CD4-positive, alpha-beta T cell (primary cell): ENCODE data around the gene SRGAP1. TPM values are rescaled to one million over a fixed set of nuclear protein-coding genes. Genes with fewer than 3 reads are reported as not detected.
A peak's percentile ranks its signal among the peaks of the same experiment; 100 is the strongest.

Experiments used
- ATAC-seq: fragments of 200-7000 bp; cut with Tn5 transposase; one replicate; pipeline ENCODE4 v1.10.0; 2022; ENCODE audit warnings: mild to moderate bottlenecking; ENCODE audit not compliant: poor library complexity
- CTCF ChIA-PET: fragments of 350-600 bp; sonication (Branson Sonifier 250); formaldehyde crosslinking; loops from one replicate; lab custom pipeline; 2021; ENCODE audit warnings: antibody characterized with exemption, inconsistent platforms; lab: Charles Lee
- POLR2A ChIA-PET: fragments of 350-600 bp; sonication (Branson Sonifier 250); formaldehyde crosslinking; loops from one replicate; lab custom pipeline; 2021; ENCODE audit warnings: antibody characterized with exemption, inconsistent platforms; lab: Charles Lee
- DNase-seq, 14 experiments: peaks; one replicate each; pipeline ENCODE4 v3.0.0-alpha.2; 2013 to 2020; ENCODE audit warnings: mixed read lengths in 2 of 14
- H3K27ac ChIP-seq, 2 donors: one replicate each; pipeline versions ENCODE4 v1.5.1 to v1.7.0; 2013; ENCODE audit warnings: low read length in 2 of 2, low read depth in 1 of 2, mild to moderate bottlenecking in 1 of 2
- H3K27me3 ChIP-seq, 2 experiments: 1 replicate in 1 of 2; 2 replicates in 1 of 2; pipeline versions ENCODE4 v1.6.1 to v1.7.0; 2013; ENCODE audit warnings: low read length in 2 of 2, control low read depth in 1 of 2, mild to moderate bottlenecking in 1 of 2, moderate library complexity in 1 of 2; ENCODE audit not compliant: insufficient read depth in 2 of 2, control insufficient read depth in 1 of 2
- H3K36me3 ChIP-seq: one replicate; pipeline ENCODE4 v1.6.1; 2013; ENCODE audit warnings: low read length, control low read depth; ENCODE audit not compliant: insufficient read depth
- H3K4me1 ChIP-seq: one replicate; pipeline ENCODE4 v1.6.1; 2013; ENCODE audit warnings: low read length, control low read depth; ENCODE audit not compliant: insufficient read depth
- H3K4me3 ChIP-seq: one replicate; pipeline ENCODE4 v1.5.1; 2013; ENCODE audit warnings: mild to moderate bottlenecking, low read length, moderate library complexity
- H3K9me3 ChIP-seq, 2 experiments: 1 replicate in 1 of 2; 2 replicates in 1 of 2; pipeline versions ENCODE4 v1.6.1 to v1.7.0; 2013; ENCODE audit warnings: low read length in 2 of 2, mild to moderate bottlenecking in 2 of 2, control low read depth in 1 of 2, moderate library complexity in 1 of 2; ENCODE audit not compliant: control insufficient read depth in 1 of 2, insufficient read depth in 1 of 2
- H3K27ac Mint-ChIP-seq: one replicate; pipeline ENCODE4 v1.8.0; 2020; ENCODE audit warnings: mixed read lengths
- H3K27me3 Mint-ChIP-seq: one replicate; pipeline ENCODE4 v1.8.0; 2021; ENCODE audit warnings: mixed read lengths
- H3K36me3 Mint-ChIP-seq: one replicate; pipeline ENCODE4 v1.8.0; 2021; ENCODE audit warnings: low read depth, mixed read lengths
- H3K4me1 Mint-ChIP-seq: one replicate; pipeline ENCODE4 v1.8.0; 2021; ENCODE audit warnings: low read depth, mixed read lengths
- H3K4me3 Mint-ChIP-seq: one replicate; pipeline ENCODE4 v1.8.0; 2020; ENCODE audit warnings: mild to moderate bottlenecking, mixed read lengths
- H3K9me3 Mint-ChIP-seq: one replicate; pipeline ENCODE4 v1.8.0; 2020; ENCODE audit warnings: mixed read lengths
- CTCF ChIP-seq: fragments of 200-600 bp; IDR thresholded peaks from one replicate; pipeline ENCODE4 v1.8.0; 2022; ENCODE audit warnings: antibody characterized with exemption, mild to moderate bottlenecking
- intact Hi-C, 2 experiments: fragments of 100-400 bp; cut with DNase I in 1 of 2; cut with micrococcal nuclease in 1 of 2; formaldehyde crosslinking; loops; one replicate each; pipeline versions ENCODE4 v1.15.1 to v1.9.0; 2023 to 2025; cut with DNase I, micrococcal nuclease
- total RNA-seq, 174 experiments: library from RNA in 2 of 174; stranded (reverse) in 2 of 174; gene quantifications; one replicate each; pipeline ENCODE4 v1.2.3 and lab custom pipeline; 2021 to 2026

Gene SRGAP1
- total RNA-seq, 2 experiments from 2014 or later = 0.03 TPM; not detected in 1

- Histone ChIP-seq H3K36me3 (peaks cover 8% of the 10 kb centered on the region), H3K9me3 (no peaks in the 10 kb centered on the region), H3K4me1 (no peaks in the 10 kb centered on the region), H3K27me3 (no peaks in the 10 kb centered on the region), H3K4me3 (no peak overlapping the region), H3K27ac (no peak overlapping the region)
- peak; percentile 66 for TF ChIP-seq CTCF
- no peak overlapping the region for H3K27ac Mint-ChIP-seq
- no peak for ATAC-seq
- no peaks in the 10 kb centered on the region for H3K4me1 Mint-ChIP-seq
- no peaks in the 10 kb centered on the region for H3K9me3 Mint-ChIP-seq
- H3K4me3 Mint-ChIP-seq = no peak overlapping the region
- ChIA-PET CTCF (interaction anchor here (0.9 kb wide), 1 partner anchor 8 kb away, joined by 3 read pairs; no protein-coding TSS in a partner anchor), POLR2A (no interaction called here)
- H3K36me3 Mint-ChIP-seq = no peaks in the 10 kb centered on the region
- H3K27me3 Mint-ChIP-seq = no peaks in the 10 kb centered on the region
- intact Hi-C loops = loop anchor here (5.0 kb wide), 3 partner anchors 130 to 700 kb away; no protein-coding TSS in a partner anchor
- peak in 3 of 14 experiments; percentile 34 to 38 (median 37) for DNase-seq
These were observed 42.4 kb upstream of the SRGAP1 start for GRCh38 chr12:63802012-63802608.

GRCh38 chr12:63804746-63805145 lies 39.8 kb upstream of the SRGAP1 start:
- no peak overlapping the region for H3K27ac ChIP-seq
- H3K9me3 ChIP-seq = no peaks in the 10 kb centered on the region
- H3K9me3 Mint-ChIP-seq = no peaks in the 10 kb centered on the region
- peaks cover 8% of the 10 kb centered on the region for H3K36me3 Mint-ChIP-seq
- no peaks in the 10 kb centered on the region for H3K27me3 Mint-ChIP-seq
- intact Hi-C loops = loop anchor here (5.0 kb wide), 3 partner anchors 132 to 702 kb away; no protein-coding TSS in a partner anchor
- H3K27ac Mint-ChIP-seq = no peak overlapping the region
- H3K4me3 ChIP-seq = no peak overlapping the region
- ATAC-seq (no peak), DNase-seq (no peak)
- peaks cover 12% of the 10 kb centered on the region for H3K36me3 ChIP-seq
- ChIA-PET POLR2A (no interaction called here), CTCF (no interaction called here)
- no peak overlapping the region for H3K4me3 Mint-ChIP-seq
- H3K4me1 ChIP-seq = no peaks in the 10 kb centered on the region
- no peak for TF ChIP-seq CTCF
- H3K27me3 ChIP-seq = no peaks in the 10 kb centered on the region
- H3K4me1 Mint-ChIP-seq = no peaks in the 10 kb centered on the region

GRCh38 chr12:63805704-63806672 lies 38.5 kb upstream of the SRGAP1 start:
- Mint-ChIP-seq H3K36me3 (peaks cover 8% of the 10 kb centered on the region), H3K4me3 (no peak overlapping the region), H3K27ac (no peak overlapping the region), H3K9me3 (no peaks in the 10 kb centered on the region), H3K27me3 (no peaks in the 10 kb centered on the region), H3K4me1 (no peaks in the 10 kb centered on the region)
- TF ChIP-seq CTCF = no peak
- H3K27ac ChIP-seq = no peak overlapping the region
- ChIA-PET CTCF (no interaction called here), POLR2A (no interaction called here)
- H3K36me3 ChIP-seq = peaks cover 12% of the 10 kb centered on the region
- intact Hi-C loops = no loop called here
- no peaks in the 10 kb centered on the region for H3K27me3 ChIP-seq
- H3K4me1 ChIP-seq = no peaks in the 10 kb centered on the region
- H3K9me3 ChIP-seq = no peaks in the 10 kb centered on the region
- ATAC-seq (no peak), DNase-seq (no peak)
- no peak overlapping the region for H3K4me3 ChIP-seq
